ENCODE results near the gene TCHP.

TCHP gene

DNA sequence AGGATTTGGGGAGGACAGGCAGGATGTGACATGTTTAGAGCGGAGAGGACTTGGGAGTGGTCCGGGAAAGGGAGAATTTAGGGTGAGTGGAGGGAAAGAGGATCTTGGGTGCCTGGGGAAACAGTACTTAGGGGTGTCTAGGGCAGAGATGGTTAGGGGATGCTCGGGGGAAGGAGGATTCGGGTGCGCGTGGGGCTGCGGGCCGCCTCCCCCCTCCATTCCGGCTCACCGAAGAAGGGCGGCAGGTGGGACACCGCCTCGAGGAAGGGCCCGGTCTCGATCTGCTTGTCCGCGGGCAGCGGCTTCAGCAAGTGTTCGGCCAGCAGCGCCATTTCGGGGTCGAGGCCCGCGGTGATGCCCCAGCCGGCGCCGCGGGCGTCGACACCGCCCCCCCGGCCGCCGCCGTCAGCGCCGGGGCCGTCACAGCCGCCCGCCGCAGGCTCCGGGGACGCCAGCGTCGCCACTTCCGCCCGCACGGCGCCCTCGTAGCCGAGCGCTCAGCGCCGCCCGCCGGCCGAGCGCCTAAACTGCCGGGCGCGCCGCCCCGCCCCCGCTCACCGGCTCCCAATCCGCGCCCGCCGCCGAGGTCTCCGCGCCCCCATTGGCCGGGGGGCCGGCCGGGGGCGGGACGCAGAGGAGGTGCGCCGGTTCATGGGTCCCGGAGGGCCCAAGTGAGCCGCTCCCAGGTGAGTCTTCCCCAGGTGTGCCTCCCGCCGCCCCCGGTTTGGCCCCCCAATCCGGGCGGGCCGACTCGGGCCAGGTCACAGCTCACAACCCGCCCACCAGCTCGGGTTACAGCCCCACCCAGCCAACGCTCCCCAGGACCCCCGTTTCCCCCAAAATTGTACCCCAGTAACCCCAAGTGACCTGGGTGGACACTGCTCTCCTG lies 19.8 kb upstream of the TCHP start, which contains the start of gene GLTP:
TSS of gene GLTP (minus strand) at position 499 of the 889 bp plus-strand sequence. CDS start at position 332, 167 bp downstream.
- peak within 1 kb of the TSS; percentile 86 to 92 for H3K4me3 ChIP-seq (ENCODE audit: low read length in 2 of 2)

DNA sequence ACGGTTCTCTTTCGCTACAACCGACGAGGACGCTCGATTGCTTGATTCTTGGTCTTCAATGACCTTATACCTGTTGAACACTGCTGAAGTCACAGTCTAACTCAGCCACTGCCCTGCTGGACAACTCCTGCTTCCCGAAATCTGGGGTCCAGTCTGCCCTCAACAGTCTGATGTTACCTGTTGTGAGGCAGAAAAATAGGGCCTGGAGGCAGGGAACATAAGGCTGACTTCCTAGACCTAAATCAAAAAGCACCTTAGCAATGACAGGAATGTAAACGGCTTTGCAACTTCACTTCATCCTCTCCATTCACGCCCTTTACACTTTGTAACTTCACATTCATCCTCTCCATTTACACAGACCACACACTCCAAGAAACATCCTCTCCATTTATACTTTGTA lies 19.1 kb upstream of the TCHP start:
- Histone ChIP-seq H2BK12ac (ENCODE audit: low read length) (no peak overlapping the region), H3K4ac (ENCODE audit: low read length) (no peak overlapping the region), H3K9me3 (replicated peaks in 1 of 2; ENCODE audit: control insufficient read depth in 2 of 2, insufficient read depth in 1 of 2, low read depth in 1 of 2, low read length in 2 of 2) (no peaks in the 10 kb centered on the region), H3K4me3 (ENCODE audit: low read length in 2 of 2) (peak overlapping the region; percentile 79 to 86), H3K23ac (ENCODE audit: low read depth, low read length, poor library complexity) (no peak overlapping the region), H2BK120ac (ENCODE audit: low read depth, low read length) (no peak overlapping the region), H3K18ac (ENCODE audit: low read length) (no peak overlapping the region), H2BK15ac (ENCODE audit: low read length) (no peak overlapping the region), H2AFZ (ENCODE audit: low read length) (peak overlapping the region; percentile 99), H3K79me1 (ENCODE audit: low read depth, low read length) (peaks cover 5% of the 10 kb centered on the region), H3K4me1 (ENCODE audit: control insufficient read depth in 2 of 2, insufficient read depth in 1 of 2, low read depth in 1 of 2, low read length in 2 of 2) (peaks cover 10 to 14% of the 10 kb centered on the region in 2 donors), H3K36me3 (replicated peaks in 1 of 2; ENCODE audit: control insufficient read depth in 2 of 2, insufficient read depth in 2 of 2, low read length in 2 of 2) (no peaks in the 10 kb centered on the region), H3K4me2 (ENCODE audit: insufficient read depth, low read length, poor library complexity, severe bottlenecking) (peak overlapping the region; percentile 61), H2AK5ac (ENCODE audit: low read depth, low read length) (no peak overlapping the region), H2BK5ac (ENCODE audit: low read length) (no peak overlapping the region), H3K14ac (ENCODE audit: low read length) (no peak overlapping the region), H4K91ac (ENCODE audit: low read depth, low read length, poor library complexity) (no peak overlapping the region), H3K27ac (replicated peaks; ENCODE audit: low read length) (no peak overlapping the region), H4K8ac (ENCODE audit: low read depth, low read length) (no peak overlapping the region), H3K27me3 (ENCODE audit: control insufficient read depth in 3 of 3, insufficient read depth in 3 of 3, low read depth in 1 of 3, low read length in 3 of 3) (peaks cover 0 to 10% (median 10%) of the 10 kb centered on the region in 3 experiments), H3K9ac (ENCODE audit: low read depth, low read length, poor library complexity) (no peak overlapping the region)
- WGBS, 2 donors (ENCODE audit: extremely low coverage in 2 of 2, insufficient read length in 2 of 2, insufficient replicate concordance in 1 of 2) = no CpG with 5 or more reads among the region's 9 CpGs
- DNase-seq (ENCODE audit: low spot score) = no peak

More for the DNA sequence above, 19.8 kb upstream of the TCHP start, which contains the start of gene GLTP:
- Histone ChIP-seq H3K36me3 (replicated peaks in 1 of 2; ENCODE audit: control insufficient read depth in 2 of 2, insufficient read depth in 2 of 2, low read length in 2 of 2) (no peaks in the 10 kb centered on the region), H2AK5ac (ENCODE audit: low read depth, low read length) (no peak within 1 kb of the TSS), H3K79me1 (ENCODE audit: low read depth, low read length) (peaks cover 5% of the 10 kb centered on the region), H3K27me3 (ENCODE audit: control insufficient read depth in 3 of 3, insufficient read depth in 3 of 3, low read depth in 1 of 3, low read length in 3 of 3) (peaks cover 0 to 10% (median 10%) of the 10 kb centered on the region in 3 experiments), H2BK120ac (ENCODE audit: low read depth, low read length) (no peak within 1 kb of the TSS), H3K4ac (ENCODE audit: low read length) (no peak within 1 kb of the TSS), H2BK5ac (ENCODE audit: low read length) (no peak within 1 kb of the TSS), H3K14ac (ENCODE audit: low read length) (peak within 1 kb of the TSS; percentile 90), H3K18ac (ENCODE audit: low read length) (peak within 1 kb of the TSS; percentile 96), H3K4me2 (ENCODE audit: insufficient read depth, low read length, poor library complexity, severe bottlenecking) (peak within 1 kb of the TSS; percentile 83), H3K9me3 (replicated peaks in 1 of 2; ENCODE audit: control insufficient read depth in 2 of 2, insufficient read depth in 1 of 2, low read depth in 1 of 2, low read length in 2 of 2) (no peaks in the 10 kb centered on the region), H4K91ac (ENCODE audit: low read depth, low read length, poor library complexity) (no peak within 1 kb of the TSS), H2BK12ac (ENCODE audit: low read length) (no peak within 1 kb of the TSS), H3K4me1 (ENCODE audit: control insufficient read depth in 2 of 2, insufficient read depth in 1 of 2, low read depth in 1 of 2, low read length in 2 of 2) (peaks cover 10 to 14% of the 10 kb centered on the region in 2 donors), H3K27ac (replicated peaks; ENCODE audit: low read length) (no peak within 1 kb of the TSS), H2BK15ac (ENCODE audit: low read length) (no peak within 1 kb of the TSS), H4K8ac (ENCODE audit: low read depth, low read length) (no peak within 1 kb of the TSS), H3K23ac (ENCODE audit: low read depth, low read length, poor library complexity) (peak within 1 kb of the TSS; percentile 25), H2AFZ (ENCODE audit: low read length) (peak within 1 kb of the TSS; percentile 99), H3K9ac (ENCODE audit: low read depth, low read length, poor library complexity) (peak within 1 kb of the TSS; percentile 97)
- DNase-seq (ENCODE audit: low spot score) = peak; percentile 83
- no CpG with 5 or more reads among the region's 92 CpGs for WGBS, 2 donors (ENCODE audit: extremely low coverage in 2 of 2, insufficient read length in 2 of 2, insufficient replicate concordance in 1 of 2)

DNA sequence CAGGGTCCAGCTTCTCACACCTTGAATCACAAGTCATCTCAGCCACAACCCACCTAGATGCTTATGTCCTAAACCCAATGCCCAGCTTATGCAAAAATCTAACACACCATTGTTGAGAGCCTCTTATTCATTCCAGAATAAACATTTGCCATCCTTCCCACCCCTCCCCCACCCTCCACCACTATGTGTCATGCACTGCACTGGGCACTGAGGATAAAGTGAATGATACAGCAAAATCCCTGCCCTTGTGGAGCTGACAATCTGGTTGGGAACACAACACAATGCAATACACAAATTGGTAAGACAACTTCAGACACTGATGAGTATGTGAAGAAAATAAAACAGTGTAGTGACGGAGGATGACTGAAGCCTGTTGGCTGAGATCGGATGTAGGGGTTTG lies 18.3 kb upstream of the TCHP start:
- no peaks in the 10 kb centered on the region for H3K9me3 ChIP-seq (replicated peaks in 1 of 2; ENCODE audit: control insufficient read depth in 2 of 2, insufficient read depth in 1 of 2, low read depth in 1 of 2, low read length in 2 of 2)
- no CpG with 5 or more reads among the region's 2 CpGs for WGBS, 2 donors (ENCODE audit: extremely low coverage in 2 of 2, insufficient read length in 2 of 2, insufficient replicate concordance in 1 of 2)
- peaks cover 10 to 14% of the 10 kb centered on the region in 2 donors for H3K4me1 ChIP-seq (ENCODE audit: control insufficient read depth in 2 of 2, insufficient read depth in 1 of 2, low read depth in 1 of 2, low read length in 2 of 2)
- H2AK5ac ChIP-seq (ENCODE audit: low read depth, low read length) = no peak overlapping the region
- H2AFZ ChIP-seq (ENCODE audit: low read length) = peak overlapping the region; percentile 99
- no peak overlapping the region for H4K91ac ChIP-seq (ENCODE audit: low read depth, low read length, poor library complexity)
- DNase-seq (ENCODE audit: low spot score) = no peak
- H3K23ac ChIP-seq (ENCODE audit: low read depth, low read length, poor library complexity) = no peak overlapping the region
- no peak overlapping the region for H3K18ac ChIP-seq (ENCODE audit: low read length)
- peaks cover 0 to 10% (median 10%) of the 10 kb centered on the region in 3 experiments for H3K27me3 ChIP-seq (ENCODE audit: control insufficient read depth in 3 of 3, insufficient read depth in 3 of 3, low read depth in 1 of 3, low read length in 3 of 3)
- H4K8ac ChIP-seq (ENCODE audit: low read depth, low read length) = no peak overlapping the region
- no peak overlapping the region for H3K4me2 ChIP-seq (ENCODE audit: insufficient read depth, low read length, poor library complexity, severe bottlenecking)
- H3K4me3 ChIP-seq (ENCODE audit: low read length in 2 of 2) = no peak overlapping the region
- no peak overlapping the region for H3K14ac ChIP-seq (ENCODE audit: low read length)
- no peak overlapping the region for H2BK5ac ChIP-seq (ENCODE audit: low read length)
- H3K27ac ChIP-seq (replicated peaks; ENCODE audit: low read length) = no peak overlapping the region
- no peak overlapping the region for H2BK120ac ChIP-seq (ENCODE audit: low read depth, low read length)
- no peaks in the 10 kb centered on the region for H3K36me3 ChIP-seq (replicated peaks in 1 of 2; ENCODE audit: control insufficient read depth in 2 of 2, insufficient read depth in 2 of 2, low read length in 2 of 2)
- peaks cover 5% of the 10 kb centered on the region for H3K79me1 ChIP-seq (ENCODE audit: low read depth, low read length)
- H2BK12ac ChIP-seq (ENCODE audit: low read length) = no peak overlapping the region
- H3K4ac ChIP-seq (ENCODE audit: low read length) = no peak overlapping the region
- no peak overlapping the region for H2BK15ac ChIP-seq (ENCODE audit: low read length)
- no peak overlapping the region for H3K9ac ChIP-seq (ENCODE audit: low read depth, low read length, poor library complexity)

DNA sequence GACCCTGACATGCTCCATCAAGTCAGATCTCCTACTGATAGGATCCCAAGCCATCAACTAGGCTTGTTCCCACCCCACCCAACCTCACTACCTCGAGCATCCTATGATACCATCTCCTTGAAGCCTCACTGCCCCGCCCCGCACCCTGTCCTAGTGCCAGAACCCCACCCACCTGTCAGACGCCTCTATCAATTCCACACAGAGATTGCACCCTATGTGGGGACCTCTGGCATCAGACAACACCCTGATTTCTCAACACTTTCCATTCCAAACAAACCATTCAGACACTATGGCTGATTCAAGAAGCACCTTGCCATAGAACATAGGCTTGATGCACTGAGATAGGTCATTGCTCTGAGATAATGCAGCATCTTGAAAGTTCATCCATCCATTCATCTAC lies 16.6 kb upstream of the TCHP start:
- H2BK12ac ChIP-seq (ENCODE audit: low read length) = no peak overlapping the region
- H3K18ac ChIP-seq (ENCODE audit: low read length) = no peak overlapping the region
- H2AK5ac ChIP-seq (ENCODE audit: low read depth, low read length) = no peak overlapping the region
- H2BK120ac ChIP-seq (ENCODE audit: low read depth, low read length) = no peak overlapping the region
- no peak overlapping the region for H2BK5ac ChIP-seq (ENCODE audit: low read length)
- no CpG with 5 or more reads among the region's 4 CpGs for WGBS, 2 donors (ENCODE audit: extremely low coverage in 2 of 2, insufficient read length in 2 of 2, insufficient replicate concordance in 1 of 2)
- peaks cover 10 to 11% of the 10 kb centered on the region in 2 donors for H3K4me1 ChIP-seq (ENCODE audit: control insufficient read depth in 2 of 2, insufficient read depth in 1 of 2, low read depth in 1 of 2, low read length in 2 of 2)
- no peak for DNase-seq (ENCODE audit: low spot score)
- no peak overlapping the region for H2AFZ ChIP-seq (ENCODE audit: low read length)
- H3K4ac ChIP-seq (ENCODE audit: low read length) = no peak overlapping the region
- no peaks in the 10 kb centered on the region for H3K36me3 ChIP-seq (replicated peaks in 1 of 2; ENCODE audit: control insufficient read depth in 2 of 2, insufficient read depth in 2 of 2, low read length in 2 of 2)
- H2BK15ac ChIP-seq (ENCODE audit: low read length) = no peak overlapping the region
- H3K79me1 ChIP-seq (ENCODE audit: low read depth, low read length) = peaks cover 5% of the 10 kb centered on the region
- H3K9me3 ChIP-seq (replicated peaks in 1 of 2; ENCODE audit: control insufficient read depth in 2 of 2, insufficient read depth in 1 of 2, low read depth in 1 of 2, low read length in 2 of 2) = no peaks in the 10 kb centered on the region
- H3K27ac ChIP-seq (replicated peaks; ENCODE audit: low read length) = no peak overlapping the region
- no peak overlapping the region for H4K91ac ChIP-seq (ENCODE audit: low read depth, low read length, poor library complexity)
- H3K4me2 ChIP-seq (ENCODE audit: insufficient read depth, low read length, poor library complexity, severe bottlenecking) = no peak overlapping the region
- no peak overlapping the region for H3K23ac ChIP-seq (ENCODE audit: low read depth, low read length, poor library complexity)
- H3K14ac ChIP-seq (ENCODE audit: low read length) = no peak overlapping the region
- no peak overlapping the region for H3K4me3 ChIP-seq (ENCODE audit: low read length in 2 of 2)
- H4K8ac ChIP-seq (ENCODE audit: low read depth, low read length) = no peak overlapping the region
- H3K9ac ChIP-seq (ENCODE audit: low read depth, low read length, poor library complexity) = no peak overlapping the region
- peaks cover 0 to 15% (median 10%) of the 10 kb centered on the region in 3 experiments for H3K27me3 ChIP-seq (ENCODE audit: control insufficient read depth in 3 of 3, insufficient read depth in 3 of 3, low read depth in 1 of 3, low read length in 3 of 3)
